Liver (tissue), 9 donors: ENCODE data around the gene ERMARD. TPM values are rescaled to one million over a fixed set of nuclear protein-coding genes. Genes with fewer than 3 reads are reported as not detected.

Experiments
- DNase-seq: peaks from one replicate; pipeline ENCODE4 v3.0.0-alpha.2; 2017; ENCODE audit warnings: low spot score
- H3K27ac ChIP-seq, 2 donors: one replicate each; pipeline ENCODE4 v1.7.0; 2013; ENCODE audit warnings: inconsistent platforms in 2 of 2, low read length in 2 of 2, control low read depth in 1 of 2, low read depth in 1 of 2, mild to moderate bottlenecking in 1 of 2
- H3K27me3 ChIP-seq, 4 donors: one replicate each; pipeline versions ENCODE4 v1.6.1 to v1.7.0; 2013; ENCODE audit warnings: low read length in 3 of 4, inconsistent platforms in 1 of 4, mild to moderate bottlenecking in 1 of 4, moderate library complexity in 1 of 4; ENCODE audit not compliant: control insufficient read depth in 4 of 4, insufficient read depth in 4 of 4
- H3K36me3 ChIP-seq, 4 donors: one replicate each; pipeline versions ENCODE4 v1.6.1 to v1.7.0; 2013; ENCODE audit warnings: low read length in 3 of 4, mild to moderate bottlenecking in 3 of 4, low read depth in 1 of 4, moderate library complexity in 1 of 4; ENCODE audit not compliant: control insufficient read depth in 4 of 4, insufficient read depth in 3 of 4
- H3K4me1 ChIP-seq, 4 donors: one replicate each; pipeline versions ENCODE4 v1.6.1 to v1.7.0; 2013; ENCODE audit warnings: low read length in 3 of 4, mild to moderate bottlenecking in 3 of 4, moderate library complexity in 1 of 4; ENCODE audit not compliant: control insufficient read depth in 4 of 4, insufficient read depth in 4 of 4
- H3K4me3 ChIP-seq, 3 donors: one replicate each; pipeline versions ENCODE4 v1.6.1 to v1.7.0; 2013; ENCODE audit warnings: low read length in 3 of 3, control low read depth in 1 of 3, low read depth in 1 of 3, mild to moderate bottlenecking in 1 of 3
- H3K9ac ChIP-seq, 2 donors: one replicate each; pipeline ENCODE4 v1.7.0; 2013; ENCODE audit warnings: low read length in 2 of 2, mild to moderate bottlenecking in 2 of 2, moderate library complexity in 2 of 2, control low read depth in 1 of 2, low read depth in 1 of 2
- H3K9me3 ChIP-seq, 4 donors: one replicate each; pipeline versions ENCODE4 v1.6.1 to v1.7.0; 2013; ENCODE audit warnings: low read length in 3 of 4; ENCODE audit not compliant: control insufficient read depth in 4 of 4
- ATF3 ChIP-seq: IDR thresholded peaks from 2 replicates; pipeline ENCODE4 v1.6.1; 2016; ENCODE audit warnings: antibody characterized with exemption
- EGR1 ChIP-seq, 2 donors: IDR thresholded peaks; 2 replicates each; pipeline ENCODE4 v1.6.1; 2016 to 2018; ENCODE audit warnings: antibody characterized with exemption in 2 of 2, low read depth in 2 of 2
- FOXA1 ChIP-seq: IDR thresholded peaks from 2 replicates; pipeline ENCODE4 v1.6.1; 2016; ENCODE audit warnings: antibody characterized with exemption
- FOXA2 ChIP-seq: IDR thresholded peaks from 2 replicates; pipeline ENCODE4 v1.6.1; 2016; ENCODE audit warnings: antibody characterized with exemption
- GABPA ChIP-seq, 2 donors: IDR thresholded peaks in 1 of 2; conservative IDR thresholded peaks in 1 of 2; 2 replicates each; pipeline ENCODE4 v1.6.1; 2016; ENCODE audit warnings: antibody characterized with exemption in 2 of 2, mild to moderate bottlenecking in 1 of 2, moderate library complexity in 1 of 2
- HNF4A ChIP-seq, 2 donors: conservative IDR thresholded peaks; 2 replicates each; pipeline ENCODE4 v1.6.1; 2016; ENCODE audit warnings: antibody characterized with exemption in 2 of 2, mild to moderate bottlenecking in 2 of 2
- HNF4G ChIP-seq: IDR thresholded peaks from 2 replicates; pipeline ENCODE4 v1.6.1; 2016; ENCODE audit warnings: antibody characterized with exemption
- JUND ChIP-seq, 2 donors: IDR thresholded peaks; 2 replicates each; pipeline ENCODE4 v1.6.1; 2016; ENCODE audit warnings: antibody characterized with exemption in 2 of 2
- MAX ChIP-seq: IDR thresholded peaks from 2 replicates; pipeline ENCODE4 v1.6.1; 2016; ENCODE audit warnings: antibody characterized with exemption
- NR2F2 ChIP-seq: IDR thresholded peaks from 2 replicates; pipeline ENCODE4 v1.6.1; 2016; ENCODE audit warnings: antibody characterized with exemption
- RAD21 ChIP-seq, 2 donors: IDR thresholded peaks; 2 replicates each; pipeline ENCODE4 v1.6.1; 2016; ENCODE audit warnings: antibody characterized with exemption in 2 of 2, mild to moderate bottlenecking in 2 of 2
- RXRA ChIP-seq, 2 donors: IDR thresholded peaks; 2 replicates each; pipeline ENCODE4 v1.6.1; 2017 to 2018; ENCODE audit warnings: antibody characterized with exemption in 2 of 2, mild to moderate bottlenecking in 1 of 2
- SP1 ChIP-seq: IDR thresholded peaks from 2 replicates; pipeline ENCODE4 v1.6.1; 2018; ENCODE audit warnings: antibody characterized with exemption, mild to moderate bottlenecking
- TAF1 ChIP-seq: conservative IDR thresholded peaks from 2 replicates; pipeline ENCODE4 v1.6.1; 2016; ENCODE audit warnings: antibody characterized with exemption, mild to moderate bottlenecking
- YY1 ChIP-seq: IDR thresholded peaks from 2 replicates; pipeline ENCODE4 v1.6.1; 2016; ENCODE audit warnings: antibody characterized with exemption, mild to moderate bottlenecking
- ZBTB33 ChIP-seq: IDR thresholded peaks from 2 replicates; pipeline ENCODE4 v1.6.1; 2016; ENCODE audit warnings: antibody characterized with exemption
- WGBS: extraction: QIAGEN DNeasy Blood & Tissue Kit; methylation state at CpG from one replicate; pipeline ENCODE4 v1.1.7; 2013; 5-methylcytosine and 5-hydroxymethylcytosine counted together
- polyA plus RNA-seq, 2 donors: library from polyadenylated mRNA; stranded (reverse) in 1 of 2; unstranded in 1 of 2; fragments of 200-250 nt in 1 of 2; fragments of >200 nt in 1 of 2; fragmentation: Nextera tagmentation in 1 of 2; extraction: Ambion mirVana in 1 of 2; gene quantifications; one replicate each; pipeline versions ENCODE4 v1.2.1 to v1.2.3, GENCODE V29; 2013 to 2015
- total RNA-seq, 2 donors: library from RNA; depleted of rRNA; stranded (reverse); fragments of >200 nt; gene quantifications; one replicate each; pipeline ENCODE4 v1.2.3, GENCODE V29; 2014
- TF ChIP-seq, protein P1 (sequence below): IDR thresholded peaks from 2 replicates; pipeline ENCODE4 v1.6.1; 2016; ENCODE audit warnings: antibody characterized with exemption, mild to moderate bottlenecking
- TF ChIP-seq, protein P2 (sequence below): fragments of 150-350 bp; IDR thresholded peaks from 2 replicates; pipeline ENCODE4 v1.5.1; 2017; ENCODE audit warnings: improper control_type of control experiment, low read depth, low read length; ENCODE audit not compliant: missing input control
- donor health status: healthy.
- donor health status: healthy.
- donor health status: healthy.
- donor health status: healthy.
- donor health status: healthy.

Gene ERMARD
- total and polyA plus RNA-seq, 4 donors = 10.1 to 20.7 (median 14.0) TPM

GRCh38 chr6:169786349-169786748 lies 34.9 kb downstream of the ERMARD start:
- no peak overlapping the region for H3K4me3 ChIP-seq
- peaks cover 0 to 22% (median 17%) of the 10 kb centered on the region in 4 donors for H3K4me1 ChIP-seq
- no peak for DNase-seq
- peaks cover 0 to 11% (median 1%) of the 10 kb centered on the region in 4 donors for H3K36me3 ChIP-seq
- H3K9me3 ChIP-seq = no peaks in the 10 kb centered on the region
- no peak overlapping the region for H3K27ac ChIP-seq
- H3K9ac ChIP-seq = no peak overlapping the region
- H3K27me3 ChIP-seq = no peaks in the 10 kb centered on the region
- whole genome bisulfite sequencing = 88% methylated on average over 5 of the region's 5 CpGs
- no peak for TF ChIP-seq TAF1
- TF ChIP-seq, protein P1, sequence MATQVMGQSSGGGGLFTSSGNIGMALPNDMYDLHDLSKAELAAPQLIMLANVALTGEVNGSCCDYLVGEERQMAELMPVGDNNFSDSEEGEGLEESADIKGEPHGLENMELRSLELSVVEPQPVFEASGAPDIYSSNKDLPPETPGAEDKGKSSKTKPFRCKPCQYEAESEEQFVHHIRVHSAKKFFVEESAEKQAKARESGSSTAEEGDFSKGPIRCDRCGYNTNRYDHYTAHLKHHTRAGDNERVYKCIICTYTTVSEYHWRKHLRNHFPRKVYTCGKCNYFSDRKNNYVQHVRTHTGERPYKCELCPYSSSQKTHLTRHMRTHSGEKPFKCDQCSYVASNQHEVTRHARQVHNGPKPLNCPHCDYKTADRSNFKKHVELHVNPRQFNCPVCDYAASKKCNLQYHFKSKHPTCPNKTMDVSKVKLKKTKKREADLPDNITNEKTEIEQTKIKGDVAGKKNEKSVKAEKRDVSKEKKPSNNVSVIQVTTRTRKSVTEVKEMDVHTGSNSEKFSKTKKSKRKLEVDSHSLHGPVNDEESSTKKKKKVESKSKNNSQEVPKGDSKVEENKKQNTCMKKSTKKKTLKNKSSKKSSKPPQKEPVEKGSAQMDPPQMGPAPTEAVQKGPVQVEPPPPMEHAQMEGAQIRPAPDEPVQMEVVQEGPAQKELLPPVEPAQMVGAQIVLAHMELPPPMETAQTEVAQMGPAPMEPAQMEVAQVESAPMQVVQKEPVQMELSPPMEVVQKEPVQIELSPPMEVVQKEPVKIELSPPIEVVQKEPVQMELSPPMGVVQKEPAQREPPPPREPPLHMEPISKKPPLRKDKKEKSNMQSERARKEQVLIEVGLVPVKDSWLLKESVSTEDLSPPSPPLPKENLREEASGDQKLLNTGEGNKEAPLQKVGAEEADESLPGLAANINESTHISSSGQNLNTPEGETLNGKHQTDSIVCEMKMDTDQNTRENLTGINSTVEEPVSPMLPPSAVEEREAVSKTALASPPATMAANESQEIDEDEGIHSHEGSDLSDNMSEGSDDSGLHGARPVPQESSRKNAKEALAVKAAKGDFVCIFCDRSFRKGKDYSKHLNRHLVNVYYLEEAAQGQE = no peak
- no peak for TF ChIP-seq ATF3
- TF ChIP-seq RAD21 (IDR thresholded peaks at IDR 0.05) = no peak
- TF ChIP-seq GABPA (IDR thresholded peaks at IDR 0.05 in 1 of 2, conservative IDR thresholded peaks at IDR 0.05 in 1 of 2) = no peak
- no peak for TF ChIP-seq NR2F2
- no peak for TF ChIP-seq ZBTB33
- no peak for TF ChIP-seq FOXA2
- TF ChIP-seq JUND (IDR thresholded peaks at IDR 0.05) = no peak
- no peak for TF ChIP-seq YY1
- no peak for TF ChIP-seq FOXA1
- TF ChIP-seq, protein P2, sequence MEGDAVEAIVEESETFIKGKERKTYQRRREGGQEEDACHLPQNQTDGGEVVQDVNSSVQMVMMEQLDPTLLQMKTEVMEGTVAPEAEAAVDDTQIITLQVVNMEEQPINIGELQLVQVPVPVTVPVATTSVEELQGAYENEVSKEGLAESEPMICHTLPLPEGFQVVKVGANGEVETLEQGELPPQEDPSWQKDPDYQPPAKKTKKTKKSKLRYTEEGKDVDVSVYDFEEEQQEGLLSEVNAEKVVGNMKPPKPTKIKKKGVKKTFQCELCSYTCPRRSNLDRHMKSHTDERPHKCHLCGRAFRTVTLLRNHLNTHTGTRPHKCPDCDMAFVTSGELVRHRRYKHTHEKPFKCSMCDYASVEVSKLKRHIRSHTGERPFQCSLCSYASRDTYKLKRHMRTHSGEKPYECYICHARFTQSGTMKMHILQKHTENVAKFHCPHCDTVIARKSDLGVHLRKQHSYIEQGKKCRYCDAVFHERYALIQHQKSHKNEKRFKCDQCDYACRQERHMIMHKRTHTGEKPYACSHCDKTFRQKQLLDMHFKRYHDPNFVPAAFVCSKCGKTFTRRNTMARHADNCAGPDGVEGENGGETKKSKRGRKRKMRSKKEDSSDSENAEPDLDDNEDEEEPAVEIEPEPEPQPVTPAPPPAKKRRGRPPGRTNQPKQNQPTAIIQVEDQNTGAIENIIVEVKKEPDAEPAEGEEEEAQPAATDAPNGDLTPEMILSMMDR = no peak
- TF ChIP-seq HNF4A (conservative IDR thresholded peaks at IDR 0.05) = no peak
- TF ChIP-seq SP1 = no peak
- no peak for TF ChIP-seq MAX
- no peak for TF ChIP-seq EGR1 (IDR thresholded peaks at IDR 0.05; ENCODE audit: low read depth in 2 of 2)
- TF ChIP-seq RXRA (IDR thresholded peaks at IDR 0.05) = no peak
- no peak for TF ChIP-seq HNF4G
